ENCODE results near the gene RBBP8NL. TPM values are rescaled to one million over a fixed set of nuclear protein-coding genes. Genes with fewer than 3 reads are reported as not detected.

RBBP8NL gene
- polyA plus RNA-seq, 1 donor: not detected

GRCh38 chr20:62392621-62393334, 34.6 kb downstream of the RBBP8NL start:
- DNase-seq: no peak

GRCh38 chr20:62392077-62392418, 35.3 kb downstream of the RBBP8NL start:
- DNase-seq: no peak

GRCh38 chr20:62391165-62392076, 35.9 kb downstream of the RBBP8NL start:
- no peak for DNase-seq

GRCh38 chr20:62390317-62391164, 36.8 kb downstream of the RBBP8NL start:
- DNase-seq: no peak

GRCh38 chr20:62389601-62390087, 37.7 kb downstream of the RBBP8NL start:
- DNase-seq: no peak

- no peak for DNase-seq
Measured at GRCh38 chr20:62388839-62389600, 38.3 kb downstream of the RBBP8NL start.

GRCh38 chr20:62387933-62388635, 39.3 kb downstream of the RBBP8NL start:
- no peak for DNase-seq

GRCh38 chr20:62387219-62387913, 40.0 kb downstream of the RBBP8NL start:
- DNase-seq: no peak

- DNase-seq: peak; percentile 94
Measured at GRCh38 chr20:62386383-62387218, 40.7 kb downstream of the RBBP8NL start, which contains the start of gene RPS21. Gene RPS21, plus strand, starts transcription at chr20:62387103. Its CDS starts 236 bp downstream, at chr20:62387339.

GRCh38 chr20:62382306-62383198, 44.8 kb downstream of the RBBP8NL start:
- DNase-seq: no peak

GRCh38 chr20:62381842-62382241, 45.5 kb downstream of the RBBP8NL start:
- no peak for DNase-seq

- DNase-seq: no peak
Measured at GRCh38 chr20:62381202-62381797, 46.0 kb downstream of the RBBP8NL start.

GRCh38 chr20:62378215-62378614, 49.1 kb downstream of the RBBP8NL start:
- no peak for DNase-seq

- no peak for DNase-seq
Measured at GRCh38 chr20:62377615-62378178, 49.6 kb downstream of the RBBP8NL start.

- no peak for DNase-seq
Measured at GRCh38 chr20:62377064-62377461, 50.3 kb downstream of the RBBP8NL start.

- no peak for DNase-seq
Measured at GRCh38 chr20:62376112-62377063, 51.0 kb downstream of the RBBP8NL start.
